K562 (cell line): Measurements from ENCODE around the gene RIOK3. TPM values are rescaled to one million over a fixed set of nuclear protein-coding genes. Genes with fewer than 3 reads are reported as not detected.

Source experiments
- CLOCK ChIP-seq: fragments of 250-450 bp; sonication (Bioruptor Pico); IDR thresholded peaks from 2 replicates; pipeline ENCODE4 v1.4.0; 2020; ENCODE audit warnings: mild to moderate bottlenecking, moderate library complexity, borderline replicate concordance
- DIDO1 ChIP-seq: fragments of 450-650 bp; IDR thresholded peaks from 2 replicates; pipeline ENCODE4 v1.6.1; 2016; ENCODE audit warnings: low read depth, missing biosample characterization, missing genetic modification characterization
- GTF2A2 ChIP-seq: IDR thresholded peaks from 2 replicates; pipeline ENCODE4 v1.6.1; 2016; ENCODE audit warnings: mild to moderate bottlenecking, missing genetic modification characterization, missing compliant biosample characterization
- GTF2F1 ChIP-seq: IDR thresholded peaks from 2 replicates; pipeline ENCODE4 v1.6.1; 2011; ENCODE audit warnings: low read depth, low read length, improper control_type of control experiment
- HDAC8 ChIP-seq: fragments of 450-650 bp; IDR thresholded peaks from 2 replicates; pipeline ENCODE4 v1.6.1; 2016; ENCODE audit warnings: mild to moderate bottlenecking, missing genetic modification characterization, moderate library complexity, missing compliant biosample characterization
- MAFF ChIP-seq: IDR thresholded peaks from 2 replicates; pipeline ENCODE4 v1.6.1; 2012; ENCODE audit warnings: low read length, improper control_type of control experiment
- MCM7 ChIP-seq, 2 experiments: fragments of 450-650 bp; IDR thresholded peaks; 2 replicates each; pipeline ENCODE4 v1.6.1; 2016 to 2018
- MGA ChIP-seq: fragments of 450-650 bp; IDR thresholded peaks from 2 replicates; pipeline ENCODE4 v1.6.1; 2016; ENCODE audit warnings: mild to moderate bottlenecking, moderate library complexity
- NCOA4 ChIP-seq: fragments of 450-650 bp; IDR thresholded peaks from 2 replicates; pipeline ENCODE4 v1.6.1; 2018; ENCODE audit warnings: mild to moderate bottlenecking; ENCODE audit not compliant: partially characterized antibody
- PCBP2 ChIP-seq: fragments of 200-400 bp; formaldehyde crosslinking; IDR thresholded peaks from 2 replicates; pipeline ENCODE4 v1.6.1; 2018; ENCODE audit warnings: low read length, low read depth, mild to moderate bottlenecking, moderate library complexity; ENCODE audit not compliant: poor library complexity, severe bottlenecking
- ZBTB17 ChIP-seq: fragments of 450-650 bp; formaldehyde crosslinking; IDR thresholded peaks from 2 replicates; pipeline ENCODE4 v1.4.0; 2020; ENCODE audit warnings: mild to moderate bottlenecking
- ZNF41 ChIP-seq: fragments of 250-450 bp; sonication (Bioruptor Pico); conservative IDR thresholded peaks from 2 replicates; pipeline ENCODE4 v1.4.0; 2020; ENCODE audit warnings: mild to moderate bottlenecking
- ZNF431 ChIP-seq: sonication (generic); formaldehyde crosslinking; IDR thresholded peaks from 2 replicates; pipeline ENCODE4 v1.8.0; 2022; ENCODE audit warnings: mild to moderate bottlenecking, missing genetic modification reagents
- ZSCAN32 ChIP-seq: fragments of 450-650 bp; formaldehyde crosslinking; IDR thresholded peaks from 2 replicates; pipeline ENCODE4 v1.4.0; 2020; ENCODE audit warnings: mild to moderate bottlenecking, moderate library complexity
- polyA plus RNA-seq, 8 experiments: library from polyadenylated mRNA; depleted of rRNA in 4 of 8; stranded (reverse) in 5 of 8; unstranded in 3 of 8; fragments of >200 nt; fragmentation: Nextera tagmentation in 2 of 8; fragmentation: Illumina TruSeq in 1 of 8; extraction: Ambion mirVana in 2 of 8; extraction: Trizol in 1 of 8; gene quantifications; 2 replicates each; pipeline versions ENCODE4 v1.2.1 to v1.2.3, GENCODE V29; 2011 to 2014; ENCODE audit warnings: inconsistent platforms in 1 of 8, missing spikeins in 1 of 8
- total RNA-seq, 7 experiments: library from RNA; depleted of rRNA in 6 of 7; stranded (reverse); fragments of >200 nt in 6 of 7; fragmentation: Illumina TruSeq in 2 of 7; extraction: Trizol in 2 of 7; gene quantifications; 2 replicates each; pipeline versions ENCODE4 v1.2.1 to v1.2.3, GENCODE V29; 2011 to 2021; ENCODE audit warnings: low replicate concordance in 1 of 7

The RIOK3 gene
- total and polyA plus RNA-seq, 9 of the 15 experiments (the other 6 are each of a cell fraction or from before 2014, with no cell fraction given), result 21.4 to 89.5 (median 62.9) TPM

- TF ChIP-seq MGA (no peak), GTF2A2 (no peak), PCBP2 (no peak), GTF2F1 (no peak), ZSCAN32 (CRISPR knock-in tag) (no peak), NCOA4 (no peak), ZNF41 (peak; percentile 99), ZNF431 (CRISPR knock-in tag) (no peak), MCM7 (IDR thresholded peaks at IDR 0.05) (no peak), HDAC8 (tag) (no peak), DIDO1 (tag) (no peak), ZBTB17 (CRISPR knock-in tag) (peak; percentile 44; the same call in 1 of the 2 replicates), MAFF (no peak), CLOCK (CRISPR knock-in tag) (no peak)
These were observed at the start of gene RIOK3 (continued) for GRCh38 chr18:23452728-23453679.
